Ectodermal cell (in vitro differentiated cells): ENCODE results near the gene RGS3. TPM values are rescaled to one million over a fixed set of nuclear protein-coding genes. Genes with fewer than 3 reads are reported as not detected.

Source experiments
- H3K27ac ChIP-seq: 2 replicates; pipeline ENCODE4 v1.7.0; 2013; ENCODE audit warnings: mild to moderate bottlenecking, low read depth, low read length; ENCODE audit not compliant: insufficient read depth, poor library complexity, severe bottlenecking
- H3K27me3 ChIP-seq: 2 replicates; pipeline ENCODE4 v1.7.0; 2013; ENCODE audit warnings: mild to moderate bottlenecking, low read length; ENCODE audit not compliant: insufficient read depth, control insufficient read depth, poor library complexity, severe bottlenecking
- H3K36me3 ChIP-seq: one replicate; pipeline ENCODE4 v1.7.0; 2013; ENCODE audit warnings: low read length; ENCODE audit not compliant: control insufficient read depth, insufficient read depth
- H3K4me1 ChIP-seq: one replicate; pipeline ENCODE4 v1.7.0; 2013; ENCODE audit warnings: low read length; ENCODE audit not compliant: control insufficient read depth, insufficient read depth
- H3K4me3 ChIP-seq: 2 replicates; pipeline ENCODE4 v1.7.0; 2013; ENCODE audit warnings: low read depth, low read length, control low read depth; ENCODE audit not compliant: insufficient read depth
- H3K9me3 ChIP-seq: 2 replicates; pipeline ENCODE4 v1.7.0; 2013; ENCODE audit warnings: mild to moderate bottlenecking, low read length, moderate library complexity; ENCODE audit not compliant: control insufficient read depth
- WGBS, 2 experiments: methylation state at CpG; one replicate each; pipeline ENCODE4 v1.1.7; 2013; ENCODE audit warnings: missing lambda C conversion rate in 2 of 2; 5-methylcytosine and 5-hydroxymethylcytosine counted together
- polyA plus RNA-seq, 4 experiments: library from polyadenylated mRNA; stranded (reverse); fragments of 50-300 nt; gene quantifications; one replicate each; pipeline ENCODE4 v1.2.3, GENCODE V29; 2013

Gene RGS3
- 28.0 TPM for polyA plus RNA-seq (2013, experiment 1 of 4)
- polyA plus RNA-seq (2013, experiment 2 of 4) = 23.5 TPM
- 24.1 TPM for polyA plus RNA-seq (2013, experiment 3 of 4)
- polyA plus RNA-seq (2013, experiment 4 of 4) = 24.5 TPM

- no peak within 1 kb of the TSS for H3K27ac ChIP-seq
- H3K36me3 ChIP-seq = no peaks in the 10 kb centered on the region
- 8% methylated on average over 55 of the region's 55 CpGs for WGBS, 2 experiments
- H3K4me3 ChIP-seq = peak within 1 kb of the TSS; percentile 46
- H3K27me3 ChIP-seq = peaks cover 28% of the 10 kb centered on the region
- peaks cover 7% of the 10 kb centered on the region for H3K4me1 ChIP-seq
- H3K9me3 ChIP-seq = no peaks in the 10 kb centered on the region
Observed at GRCh38 chr9:113463418-113464285, at the start of gene RGS3. TSS of gene RGS3 (plus strand) at chr9:113463727. CDS start at chr9:113463803, 76 bp downstream.

- no peak overlapping the region for H3K27ac ChIP-seq
- 76 to 78% methylated on average over 3 of the region's 3 CpGs for whole genome bisulfite sequencing, 2 experiments
- H3K36me3 ChIP-seq = no peaks in the 10 kb centered on the region
- H3K27me3 ChIP-seq = no peaks in the 10 kb centered on the region
- no peak overlapping the region for H3K4me3 ChIP-seq
- no peaks in the 10 kb centered on the region for H3K9me3 ChIP-seq
- H3K4me1 ChIP-seq = no peaks in the 10 kb centered on the region
Observed at GRCh38 chr9:113416149-113416721, 47.3 kb upstream of the RGS3 start.

- H3K9me3 ChIP-seq = no peaks in the 10 kb centered on the region
- H3K27me3 ChIP-seq = no peaks in the 10 kb centered on the region
- H3K4me1 ChIP-seq = no peaks in the 10 kb centered on the region
- 90% methylated on average over 4 of the region's 4 CpGs for WGBS, 2 experiments
- H3K4me3 ChIP-seq = no peak overlapping the region
- no peak overlapping the region for H3K27ac ChIP-seq
- no peaks in the 10 kb centered on the region for H3K36me3 ChIP-seq
Observed at GRCh38 chr9:113417370-113417769, 46.2 kb upstream of the RGS3 start.

GRCh38 chr9:113421726-113422125, 41.8 kb upstream of the RGS3 start:
- Histone ChIP-seq H3K4me3 (no peak overlapping the region), H3K27me3 (no peaks in the 10 kb centered on the region), H3K36me3 (no peaks in the 10 kb centered on the region), H3K27ac (no peak overlapping the region), H3K9me3 (no peaks in the 10 kb centered on the region), H3K4me1 (peaks cover 4% of the 10 kb centered on the region)
- 87 to 89% methylated on average over 3 of the region's 3 CpGs for WGBS, 2 experiments

GRCh38 chr9:113425072-113425471, 38.5 kb upstream of the RGS3 start:
- Histone ChIP-seq H3K36me3 (no peaks in the 10 kb centered on the region), H3K4me3 (no peak overlapping the region), H3K9me3 (no peaks in the 10 kb centered on the region), H3K27me3 (no peaks in the 10 kb centered on the region), H3K27ac (no peak overlapping the region), H3K4me1 (peaks cover 4% of the 10 kb centered on the region)
- 40 to 42% methylated on average over 2 of the region's 2 CpGs for WGBS, 2 experiments

GRCh38 chr9:113426701-113427100, 36.8 kb upstream of the RGS3 start:
- H3K27me3 ChIP-seq = no peaks in the 10 kb centered on the region
- no peak overlapping the region for H3K27ac ChIP-seq
- no peaks in the 10 kb centered on the region for H3K36me3 ChIP-seq
- H3K4me3 ChIP-seq = no peak overlapping the region
- H3K9me3 ChIP-seq = no peaks in the 10 kb centered on the region
- H3K4me1 ChIP-seq = peaks cover 4% of the 10 kb centered on the region
- 50 to 55% methylated on average over 1 of the region's 1 CpG for WGBS, 2 experiments

- no peaks in the 10 kb centered on the region for H3K9me3 ChIP-seq
- WGBS, 2 experiments = 94 to 95% methylated on average over 2 of the region's 2 CpGs
- no peak overlapping the region for H3K4me3 ChIP-seq
- peaks cover 4% of the 10 kb centered on the region for H3K4me1 ChIP-seq
- H3K27ac ChIP-seq = no peak overlapping the region
- H3K36me3 ChIP-seq = no peaks in the 10 kb centered on the region
- H3K27me3 ChIP-seq = no peaks in the 10 kb centered on the region
Observed at GRCh38 chr9:113427629-113428028, 35.9 kb upstream of the RGS3 start.

GRCh38 chr9:113428062-113428615, 35.4 kb upstream of the RGS3 start:
- no peak overlapping the region for H3K27ac ChIP-seq
- H3K27me3 ChIP-seq = no peaks in the 10 kb centered on the region
- no peaks in the 10 kb centered on the region for H3K36me3 ChIP-seq
- WGBS, 2 experiments = 80 to 89% methylated on average over 1 of the region's 1 CpG
- H3K9me3 ChIP-seq = no peaks in the 10 kb centered on the region
- no peak overlapping the region for H3K4me3 ChIP-seq
- peaks cover 4% of the 10 kb centered on the region for H3K4me1 ChIP-seq

- Histone ChIP-seq H3K9me3 (no peaks in the 10 kb centered on the region), H3K27me3 (no peaks in the 10 kb centered on the region), H3K4me1 (no peaks in the 10 kb centered on the region), H3K36me3 (no peaks in the 10 kb centered on the region), H3K27ac (no peak overlapping the region), H3K4me3 (no peak overlapping the region)
Observed at GRCh38 chr9:113431191-113431590, 32.3 kb upstream of the RGS3 start.
